Globus pallidus (tissue), 1 donor: ENCODE measurements around the gene PTAFR.

Source experiments
- DNase-seq: peaks from one replicate; pipeline ENCODE4 v3.0.0-alpha.2; 2015; ENCODE audit warnings: low spot score

Gene PTAFR

DNA sequence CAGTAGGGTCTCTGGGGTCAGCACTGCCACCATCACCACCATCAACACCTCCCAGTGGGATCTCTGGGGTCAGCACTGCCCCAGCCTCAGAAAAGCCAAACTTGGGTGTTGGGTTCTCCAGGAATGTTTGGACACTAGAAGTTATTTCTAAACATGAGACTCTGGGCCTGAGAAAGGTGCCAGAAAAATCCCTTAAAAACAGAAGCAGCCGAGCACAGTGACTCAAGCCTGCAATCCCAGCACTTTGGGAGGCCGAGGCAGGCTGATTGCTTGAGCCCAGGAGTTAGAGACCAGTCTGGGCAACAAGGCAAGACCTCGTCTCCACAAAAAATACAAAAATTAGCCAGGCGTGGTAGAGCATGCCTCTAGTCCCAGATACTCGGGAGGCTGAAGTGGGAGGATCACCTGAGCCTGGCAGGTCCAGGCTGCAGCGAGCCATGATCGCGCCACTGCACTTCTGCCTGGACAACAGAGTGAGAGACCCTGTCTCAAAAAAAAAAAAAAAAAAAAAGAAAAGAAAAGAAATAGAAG lies 470 bp downstream of the PTAFR start:
- no peak for DNase-seq

DNA sequence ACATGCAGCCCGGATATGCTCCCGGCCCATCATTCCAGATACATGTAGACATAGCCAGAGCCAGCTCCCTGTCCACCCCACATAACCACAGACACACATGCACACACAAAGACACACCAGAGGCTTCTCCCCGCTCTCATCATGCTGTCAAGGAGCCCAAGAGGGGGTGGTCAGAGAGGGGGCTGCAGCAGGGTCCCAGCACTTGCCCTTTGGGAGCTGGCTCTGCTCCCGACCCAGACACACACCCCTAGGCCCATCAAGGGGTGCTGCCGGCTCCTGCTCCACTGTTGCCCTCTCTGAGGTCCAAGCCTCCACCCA lies 2.6 kb downstream of the PTAFR start:
- no peak for DNase-seq

DNA sequence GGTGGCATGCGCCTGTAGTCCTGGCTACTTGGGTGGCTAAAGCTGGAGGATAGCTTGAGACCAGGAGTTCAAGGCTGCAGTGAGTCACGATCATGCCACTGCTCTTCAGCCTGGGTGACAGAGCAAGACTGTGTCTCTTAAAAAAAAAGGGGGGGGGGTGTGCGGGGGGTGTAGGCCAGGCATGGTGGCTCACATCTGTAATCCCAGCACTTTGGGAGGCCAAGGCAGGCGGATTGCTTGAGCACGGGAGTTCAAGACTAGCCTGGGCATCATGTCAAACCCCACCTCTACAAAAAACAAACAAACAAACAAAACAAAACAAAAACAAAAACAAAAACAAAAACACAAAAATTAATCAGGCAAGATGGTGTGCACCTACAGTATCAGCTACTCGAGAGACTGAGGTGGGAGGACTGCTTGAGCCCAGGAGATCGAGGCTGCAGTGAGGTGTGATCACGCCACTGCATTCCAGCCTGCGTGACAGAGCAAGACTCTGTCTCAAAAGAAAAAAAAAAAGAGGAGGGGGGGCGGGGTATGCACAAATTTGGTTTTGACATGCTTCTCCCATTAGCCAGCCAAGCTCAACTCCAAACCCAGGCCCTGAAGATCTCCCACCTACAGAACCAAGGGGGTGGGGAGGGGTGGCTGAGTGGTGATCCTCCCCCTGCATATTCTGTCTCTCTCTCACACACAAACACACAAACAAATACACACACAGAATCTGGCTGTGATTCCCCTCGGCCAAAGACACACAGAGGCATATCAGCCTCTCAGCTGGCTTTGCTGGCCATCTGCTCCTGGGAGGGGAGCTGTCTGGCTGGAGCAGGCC lies 3.1 kb downstream of the PTAFR start:
- peak; percentile 86 for DNase-seq

DNA sequence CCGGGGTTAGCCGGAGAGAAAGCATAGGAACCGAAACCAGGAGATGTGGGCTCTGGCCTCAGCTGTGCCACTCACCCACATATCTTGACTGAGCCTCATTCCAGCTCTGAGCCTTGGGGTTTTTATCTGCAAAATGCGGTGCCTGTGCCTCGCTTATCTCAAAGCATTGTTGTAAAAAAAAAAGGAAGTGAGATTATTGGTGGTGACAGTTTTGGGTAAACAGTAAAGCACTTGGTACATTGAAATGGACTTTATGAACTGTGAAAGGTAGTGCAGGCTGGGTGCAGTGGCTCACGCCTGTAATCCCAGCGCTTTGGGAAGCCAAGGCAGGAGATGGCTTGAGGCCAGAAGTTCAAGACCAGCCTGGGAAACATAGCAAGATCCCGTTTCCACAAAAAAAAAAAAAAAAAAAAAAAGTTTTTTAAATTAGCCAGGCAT lies 3.8 kb downstream of the PTAFR start:
- peak; percentile 64 for DNase-seq

DNA sequence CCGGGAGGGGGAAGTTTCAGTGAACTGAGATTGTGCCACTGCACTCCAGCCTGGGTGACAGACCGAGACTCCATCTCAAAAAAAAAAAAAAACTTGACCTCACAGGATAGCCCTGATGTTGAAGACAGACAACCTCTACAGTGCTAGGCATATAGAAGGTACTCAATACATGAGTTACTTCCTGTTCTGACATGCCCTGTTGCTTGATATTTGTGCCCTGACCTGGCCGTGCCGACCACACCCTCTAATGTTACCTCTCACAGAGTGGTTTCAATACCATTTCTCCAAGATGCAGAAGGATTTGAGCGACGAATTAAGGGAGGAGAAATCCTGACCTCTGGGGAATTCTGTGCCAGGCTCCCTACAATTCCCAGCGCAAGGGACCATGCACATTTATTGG lies 5.2 kb downstream of the PTAFR start:
- no peak for DNase-seq

DNA sequence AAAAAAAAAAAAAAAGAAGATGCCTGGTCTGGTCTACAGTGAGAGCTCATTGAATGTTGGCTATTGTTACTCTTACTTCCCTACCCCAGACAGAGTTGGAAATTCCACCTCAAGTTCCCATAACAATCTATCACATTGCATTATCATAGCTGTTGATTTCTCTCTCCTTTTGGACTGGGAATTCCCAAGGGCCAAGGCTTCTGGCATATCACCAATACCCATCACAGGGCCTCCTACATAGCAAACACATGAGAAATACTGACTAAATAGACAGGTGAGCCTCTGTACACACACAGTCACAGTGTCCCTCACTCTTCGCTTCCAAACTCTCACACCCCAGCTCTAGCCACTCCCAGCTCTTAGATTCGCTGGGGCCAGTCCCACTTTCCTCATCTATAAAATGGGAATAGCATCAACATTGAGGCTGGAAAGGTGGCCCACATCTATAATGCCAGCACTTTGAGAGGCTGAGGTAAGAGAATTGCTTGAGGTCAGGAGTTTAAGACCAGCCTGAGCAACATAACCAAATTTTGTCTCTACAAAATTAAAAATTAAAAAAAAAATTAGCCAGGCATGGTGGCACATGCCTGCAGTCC lies 6.4 kb downstream of the PTAFR start:
- no peak for DNase-seq

DNA sequence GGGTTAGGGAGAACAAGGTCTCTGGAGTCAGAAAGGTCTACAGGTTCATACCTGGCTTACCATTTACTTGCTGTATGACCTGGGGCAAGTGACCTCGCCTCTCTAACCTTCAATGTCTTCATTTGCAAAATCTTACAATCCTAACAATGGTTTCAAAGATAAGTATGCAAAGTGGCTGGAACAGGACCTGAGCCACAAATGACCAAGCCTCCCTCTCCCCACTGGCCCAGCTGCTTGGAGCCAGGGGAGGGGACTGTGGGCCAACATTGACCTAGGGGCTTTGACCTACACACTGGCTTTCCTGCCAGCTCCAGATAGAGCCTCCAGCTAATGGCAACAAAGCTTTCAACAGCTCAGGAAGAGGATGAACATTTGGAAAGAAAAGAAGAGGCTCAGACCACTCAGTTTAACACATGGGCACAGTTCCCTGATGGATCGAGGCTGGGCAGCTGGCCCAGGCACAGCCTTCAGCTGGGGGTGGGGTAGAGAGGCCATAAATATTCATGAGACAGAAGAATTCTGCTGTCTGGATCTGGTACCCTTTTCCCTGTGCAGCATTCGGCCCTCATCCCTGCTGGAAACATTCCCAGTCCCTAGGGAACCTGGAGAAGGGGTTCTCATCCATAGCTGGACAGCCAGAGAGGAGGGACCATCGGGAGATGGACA lies 12.9 kb downstream of the PTAFR start:
- DNase-seq: peak; percentile 89

DNA sequence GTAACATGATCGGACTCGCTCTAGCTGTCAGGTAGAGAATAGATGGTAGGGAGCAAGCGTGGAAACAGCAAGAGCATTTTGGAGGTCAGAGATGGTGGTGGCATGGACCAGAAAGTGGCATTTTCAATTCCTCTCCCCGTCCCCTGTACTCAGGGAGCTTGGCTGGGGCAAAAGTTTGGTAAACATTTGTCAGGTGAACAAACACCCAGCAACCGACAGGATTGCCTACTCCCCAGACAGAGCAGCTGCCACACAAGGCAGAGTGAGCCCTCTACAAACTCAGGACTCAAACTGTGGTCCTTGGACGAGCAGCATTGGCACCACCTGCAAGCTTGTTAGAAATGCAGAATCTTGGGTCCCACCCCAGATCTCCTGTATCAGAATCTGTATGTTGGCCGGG lies 14.3 kb downstream of the PTAFR start:
- DNase-seq: no peak

DNA sequence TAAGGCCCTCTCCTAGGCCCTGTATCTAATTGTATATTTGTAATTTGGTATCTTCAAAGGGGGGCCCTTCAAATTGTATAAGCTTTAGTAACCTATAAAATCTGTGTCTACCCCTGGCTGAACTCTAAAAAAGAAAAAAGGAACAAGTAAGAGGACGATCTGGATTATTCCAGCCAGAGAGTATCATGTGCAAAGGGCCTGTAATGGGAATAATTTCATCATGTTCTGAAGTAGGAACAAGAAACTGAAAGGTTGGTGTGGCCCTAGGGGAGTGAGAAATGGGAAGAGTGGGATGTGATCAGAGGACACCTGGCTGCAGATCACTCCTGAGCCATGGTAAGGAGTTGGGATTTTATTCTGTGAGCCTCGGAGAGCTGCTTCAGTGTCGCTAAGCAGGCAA lies 14.7 kb downstream of the PTAFR start:
- DNase-seq: no peak

DNA sequence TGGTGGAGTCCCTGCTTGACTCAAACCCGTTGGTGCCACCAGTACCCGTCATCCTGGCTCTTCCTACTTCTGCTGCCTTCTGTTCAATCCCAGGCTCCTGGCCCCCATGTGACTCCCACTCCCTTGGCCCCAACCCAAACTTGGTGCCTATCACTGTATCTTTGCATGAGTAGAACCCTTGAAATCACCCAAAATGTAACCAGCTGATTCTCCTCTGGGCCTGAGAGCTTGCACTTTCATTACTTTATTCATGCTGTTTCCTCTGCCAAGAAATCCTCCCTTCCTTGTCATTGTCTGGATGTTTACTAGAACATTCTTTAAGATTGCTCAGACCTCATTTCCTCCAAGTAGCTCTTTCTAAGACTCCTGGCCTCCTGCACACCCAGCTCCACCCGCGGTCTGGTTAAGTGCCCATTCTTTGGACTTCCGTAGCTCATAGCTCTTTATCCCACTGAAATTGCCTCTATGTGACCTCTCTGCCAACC lies 15.7 kb downstream of the PTAFR start:
- DNase-seq: no peak

DNA sequence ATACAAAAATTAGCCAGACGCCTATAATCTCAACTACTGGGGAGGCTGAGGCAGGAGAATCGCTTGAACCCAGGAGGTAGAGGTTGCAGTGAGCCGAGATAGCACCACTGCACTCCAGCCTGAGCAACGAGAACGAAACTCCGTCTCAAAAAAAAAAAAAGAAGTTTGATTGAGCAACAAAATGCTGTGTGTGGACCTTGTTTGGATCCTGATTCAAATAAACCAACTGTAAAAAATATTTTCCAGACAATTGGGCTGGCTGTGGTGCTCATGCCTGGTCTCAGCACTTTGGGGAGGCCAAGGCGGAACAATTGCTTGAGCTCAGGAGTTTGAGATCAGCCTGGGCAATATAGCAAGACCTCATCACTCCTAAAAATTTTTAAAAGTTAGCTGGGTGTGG lies 16.8 kb downstream of the PTAFR start:
- DNase-seq: peak; percentile 12

DNA sequence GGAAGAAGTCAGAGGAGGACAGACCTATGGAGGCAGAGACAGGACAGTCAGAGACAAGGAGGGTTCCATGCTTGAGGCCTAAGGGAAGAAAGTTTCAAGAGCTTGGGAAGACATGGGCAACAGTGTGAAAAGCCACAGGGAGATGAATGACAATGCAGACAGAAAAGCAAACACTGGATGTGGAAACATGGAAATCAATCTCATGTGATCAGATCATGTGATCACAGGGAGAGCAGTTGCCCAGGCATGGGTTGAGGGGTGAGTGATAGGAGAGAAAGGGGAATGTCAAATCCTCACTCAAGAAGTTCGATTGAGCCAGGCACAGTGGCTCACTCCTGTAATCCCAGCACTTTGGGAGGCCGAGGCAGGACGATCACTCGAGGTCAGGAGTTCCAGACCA lies 17.2 kb downstream of the PTAFR start:
- no peak for DNase-seq

DNA sequence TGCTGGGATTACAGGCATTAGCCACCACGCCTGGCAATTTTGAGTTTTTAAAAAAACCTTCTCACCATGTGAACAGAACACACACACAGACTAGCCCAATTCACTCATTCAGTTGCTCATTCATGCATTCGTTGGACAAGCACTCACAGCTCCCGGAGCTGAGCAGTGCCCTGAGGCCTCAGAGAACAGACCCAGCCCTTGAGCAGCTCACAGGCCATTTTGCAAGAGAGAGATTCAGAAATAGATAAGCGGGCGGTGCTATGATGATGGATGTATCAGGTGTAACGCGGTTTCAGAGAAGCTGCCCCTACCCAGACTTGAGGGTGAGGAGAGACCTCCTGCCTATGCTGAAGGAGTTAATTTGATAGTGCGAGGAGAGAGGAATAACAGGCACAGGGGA lies 18.6 kb downstream of the PTAFR start:
- DNase-seq: no peak

DNA sequence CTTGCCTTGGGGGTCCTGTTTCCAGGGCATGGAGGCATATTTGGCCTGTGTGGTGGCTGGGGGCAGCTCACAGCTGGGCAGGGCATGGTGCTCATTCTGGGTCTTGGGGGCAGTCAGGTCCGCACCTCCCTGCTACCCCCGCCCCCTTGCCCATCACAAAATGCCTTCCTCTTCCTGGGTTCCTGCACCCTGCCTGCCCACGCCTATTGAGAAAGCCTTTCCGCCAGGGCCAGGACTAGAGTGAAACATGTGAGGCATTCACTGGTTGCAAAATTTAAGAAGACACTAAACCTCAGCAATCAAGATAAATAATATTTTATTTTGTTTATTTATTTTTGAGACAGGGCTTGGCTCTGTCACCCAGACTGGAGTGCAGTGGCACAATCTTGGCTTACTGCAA lies 19.7 kb downstream of the PTAFR start:
- DNase-seq: peak; percentile 24

DNA sequence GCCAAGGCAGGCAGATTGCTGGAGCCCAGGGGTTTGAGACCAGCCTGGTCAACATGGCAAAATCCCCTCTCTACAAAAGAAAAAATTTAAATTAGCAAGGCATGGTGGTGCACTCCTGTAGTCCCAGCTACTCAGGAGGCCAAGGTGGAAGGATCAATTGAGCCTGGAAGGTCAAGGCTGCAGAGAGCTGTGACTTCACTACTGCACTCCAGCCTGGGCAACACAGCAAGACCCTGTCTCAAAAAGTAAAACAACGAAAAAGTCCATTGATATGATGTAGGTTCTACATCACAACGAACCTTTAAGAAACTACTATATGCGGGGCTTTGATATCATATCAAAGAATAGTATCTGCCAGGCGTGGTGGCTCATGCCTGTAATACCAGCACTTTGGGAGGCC lies 20.9 kb downstream of the PTAFR start:
- no peak for DNase-seq

DNA sequence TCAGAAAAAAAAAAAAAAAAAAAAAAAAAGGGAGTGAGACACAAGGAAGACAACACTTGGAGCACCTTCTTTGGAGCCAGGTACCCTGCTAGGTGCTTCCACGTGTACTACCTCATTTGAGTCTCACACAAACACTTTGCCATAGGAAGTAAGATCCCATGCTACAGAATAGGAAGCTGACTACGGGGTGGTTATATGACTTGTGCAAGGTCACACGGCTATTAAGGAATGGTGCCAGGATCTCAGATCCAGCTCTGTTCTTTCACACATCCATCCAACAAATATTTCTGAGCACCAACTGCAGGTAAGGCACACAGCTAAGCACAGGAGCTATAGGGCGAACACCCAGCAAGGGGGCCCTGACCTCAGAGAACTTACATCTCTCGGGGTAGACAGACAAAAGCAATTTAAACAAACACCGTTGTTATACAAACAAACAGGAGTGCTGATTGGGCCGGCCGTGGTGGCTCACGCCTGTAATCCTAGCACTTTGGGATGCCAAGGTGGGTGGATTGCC lies 22.4 kb downstream of the PTAFR start:
- no peak for DNase-seq

DNA sequence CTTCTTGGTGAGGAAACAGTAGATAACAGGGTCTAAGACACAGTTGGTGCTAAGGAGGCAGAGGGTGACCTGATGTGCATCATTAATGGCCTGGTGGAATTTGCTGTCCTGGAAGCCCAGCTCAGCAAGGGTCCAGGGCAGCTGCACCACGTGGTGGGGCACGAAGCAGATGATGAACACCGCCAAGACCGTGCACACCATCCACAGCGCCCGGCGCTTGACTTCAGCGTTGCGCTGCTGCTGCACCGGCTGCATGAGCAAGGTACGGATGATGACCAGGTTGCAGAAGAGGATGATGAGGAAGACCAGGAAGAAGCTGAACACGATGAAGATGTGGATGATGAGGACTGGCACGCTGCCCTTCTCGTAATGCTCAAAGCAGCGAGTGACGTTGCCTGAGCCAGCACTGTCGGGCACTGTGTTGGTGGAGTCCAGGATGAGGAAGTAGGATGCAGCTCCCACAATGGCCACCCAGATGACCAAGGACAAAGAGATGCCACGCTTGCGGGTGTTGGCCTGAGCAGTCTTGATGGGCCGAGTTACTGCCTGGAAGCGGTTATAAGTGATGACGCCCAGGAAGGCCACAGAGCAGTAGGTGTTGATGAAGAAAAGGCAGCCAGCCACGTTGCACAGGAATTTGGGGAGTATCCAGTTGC lies 26.2 kb downstream of the PTAFR start:
- DNase-seq: no peak

DNA sequence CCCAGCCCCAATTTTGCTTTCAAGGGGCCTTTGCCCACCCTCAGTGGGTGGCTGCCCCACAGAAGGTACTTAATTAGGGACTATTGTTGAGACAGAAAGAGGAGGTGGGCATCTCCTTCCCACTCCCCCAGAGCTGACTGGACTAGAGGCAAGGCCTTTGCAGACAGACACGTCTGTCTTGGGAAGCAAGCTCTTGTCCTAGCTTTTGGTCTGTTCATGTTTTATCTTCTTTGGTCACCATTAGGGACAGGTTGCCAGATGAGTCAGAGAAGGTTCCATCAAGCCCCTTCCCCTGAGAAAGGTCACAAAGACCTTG lies 27.7 kb downstream of the PTAFR start:
- DNase-seq: no peak

DNA sequence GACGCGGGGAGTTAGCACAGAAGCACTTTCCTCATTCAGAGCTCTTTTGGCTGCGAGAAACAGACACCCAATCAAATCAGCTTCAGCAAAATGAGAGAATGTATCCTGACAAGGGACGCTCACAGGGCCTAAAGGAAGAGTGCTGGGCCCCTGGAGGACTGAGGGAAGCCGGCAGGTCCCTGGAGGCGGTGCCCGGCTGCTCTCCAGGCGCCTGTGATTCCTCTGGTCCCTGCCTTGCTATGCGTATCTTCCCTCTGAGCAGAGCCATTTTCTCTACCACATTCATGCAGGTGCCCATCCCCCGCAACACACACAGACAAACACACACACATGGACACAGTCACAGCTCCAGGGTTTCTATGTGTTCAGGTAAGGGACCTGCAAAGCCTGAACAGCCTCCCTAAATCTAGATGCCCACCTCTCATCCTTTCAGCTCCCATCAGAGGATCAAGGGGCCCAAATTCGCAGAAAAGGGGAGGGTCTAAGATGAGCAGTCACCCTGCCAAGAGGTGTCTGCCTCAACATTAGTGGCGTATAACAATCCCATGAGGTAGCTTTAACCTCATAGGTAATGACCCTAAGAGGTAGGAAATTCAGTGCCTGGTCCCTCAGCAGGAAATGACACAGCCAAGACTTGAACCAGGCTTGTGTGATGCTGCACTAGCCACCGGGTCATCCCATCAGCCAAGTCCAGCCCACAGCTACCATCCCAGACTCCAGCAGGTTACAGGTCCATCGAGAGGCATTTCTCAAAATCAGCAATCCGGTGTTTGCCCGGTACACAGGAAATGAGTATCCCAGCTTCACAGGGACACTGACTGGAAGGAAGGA lies 29.0 kb downstream of the PTAFR start:
- DNase-seq: no peak

DNA sequence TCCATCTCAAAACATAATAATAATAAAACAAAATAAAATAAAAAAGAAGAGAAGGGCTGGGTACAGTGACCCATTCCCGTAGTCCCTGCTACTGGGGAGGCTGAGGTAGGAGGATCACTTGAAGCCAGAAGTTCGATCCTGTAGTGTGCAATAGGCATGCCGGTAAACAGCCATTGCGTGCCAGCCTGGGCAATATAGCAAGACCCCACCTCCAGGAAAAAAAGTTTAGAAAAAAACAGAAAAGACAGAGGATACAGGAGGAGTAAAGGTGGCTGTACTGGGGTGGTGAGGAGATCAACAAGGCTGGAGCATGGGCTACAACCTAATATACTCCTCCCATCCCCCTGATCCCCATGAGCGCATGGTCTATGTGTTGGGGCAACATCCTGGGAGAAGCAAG lies 30.8 kb downstream of the PTAFR start:
- no peak for DNase-seq
